GM18520 (cell line): Measurements from ENCODE around the gene LMAN1L.

ENCODE experiments used
- ATAC-seq: cut with Tn5 transposase; IDR thresholded peaks from one replicate; pipeline ENCODE4 v1.9.1; 2021; ENCODE audit not compliant: unreplicated experiment

The LMAN1L gene

DNA sequence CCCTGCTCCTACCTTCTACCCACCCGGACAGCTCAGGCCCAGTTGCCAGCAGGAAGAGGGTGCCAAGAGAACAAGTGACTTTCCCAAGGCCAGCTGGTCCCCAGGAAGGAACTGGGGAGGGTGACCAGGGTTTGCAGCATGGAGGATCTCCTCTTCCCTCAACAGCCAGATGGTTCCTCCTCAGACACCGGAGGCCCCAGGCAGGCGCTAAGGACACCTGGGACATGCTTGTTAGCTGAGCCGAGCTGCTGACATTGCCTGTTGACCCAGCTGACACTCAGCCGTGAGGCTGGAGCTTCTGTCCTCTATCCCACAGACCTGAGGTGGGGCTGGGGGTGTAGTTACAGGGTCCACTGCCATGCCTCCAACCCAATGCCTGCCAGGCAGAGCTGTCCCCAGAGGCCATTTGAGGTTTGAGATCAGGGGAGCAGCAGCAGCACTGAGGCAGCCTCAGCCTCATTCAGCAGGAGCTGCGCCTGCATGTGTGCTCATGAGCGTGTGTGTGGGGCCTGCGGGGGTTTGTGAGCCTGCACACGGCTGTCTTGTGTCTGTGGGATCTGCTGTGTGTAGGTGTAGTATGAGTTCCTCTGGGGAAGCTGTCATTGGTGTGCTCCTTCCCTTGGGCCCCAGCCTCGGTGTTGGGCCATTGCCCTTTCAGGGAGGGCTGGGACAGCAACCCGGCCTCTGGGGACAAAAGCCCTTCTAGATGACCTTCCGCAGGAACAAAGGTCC is 20.9 kb downstream of the LMAN1L start:
- no peak for ATAC-seq

GRCh38 chr15:74835312-74835823 is 22.7 kb downstream of the LMAN1L start:
- no peak for ATAC-seq

DNA sequence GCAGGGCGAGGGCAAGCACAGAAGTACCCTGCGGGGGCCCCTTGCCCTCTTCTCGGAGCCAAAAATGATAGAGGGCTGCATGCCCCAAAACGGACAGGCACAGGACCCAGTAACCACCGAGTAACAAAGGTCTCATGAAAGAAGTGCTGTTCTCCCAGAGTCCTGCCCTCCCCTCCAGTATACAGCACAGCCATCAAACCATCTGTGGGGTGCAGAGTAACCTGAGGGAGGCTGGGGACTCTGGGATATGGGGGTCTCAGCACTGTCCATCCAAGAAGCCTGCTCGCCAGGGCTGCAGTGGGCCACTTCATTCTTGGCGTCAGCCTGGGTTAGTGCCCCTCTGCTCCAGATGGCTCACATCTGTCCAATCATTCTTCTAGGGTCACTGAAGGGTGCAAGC is 24.2 kb downstream of the LMAN1L start:
- no peak for ATAC-seq

DNA sequence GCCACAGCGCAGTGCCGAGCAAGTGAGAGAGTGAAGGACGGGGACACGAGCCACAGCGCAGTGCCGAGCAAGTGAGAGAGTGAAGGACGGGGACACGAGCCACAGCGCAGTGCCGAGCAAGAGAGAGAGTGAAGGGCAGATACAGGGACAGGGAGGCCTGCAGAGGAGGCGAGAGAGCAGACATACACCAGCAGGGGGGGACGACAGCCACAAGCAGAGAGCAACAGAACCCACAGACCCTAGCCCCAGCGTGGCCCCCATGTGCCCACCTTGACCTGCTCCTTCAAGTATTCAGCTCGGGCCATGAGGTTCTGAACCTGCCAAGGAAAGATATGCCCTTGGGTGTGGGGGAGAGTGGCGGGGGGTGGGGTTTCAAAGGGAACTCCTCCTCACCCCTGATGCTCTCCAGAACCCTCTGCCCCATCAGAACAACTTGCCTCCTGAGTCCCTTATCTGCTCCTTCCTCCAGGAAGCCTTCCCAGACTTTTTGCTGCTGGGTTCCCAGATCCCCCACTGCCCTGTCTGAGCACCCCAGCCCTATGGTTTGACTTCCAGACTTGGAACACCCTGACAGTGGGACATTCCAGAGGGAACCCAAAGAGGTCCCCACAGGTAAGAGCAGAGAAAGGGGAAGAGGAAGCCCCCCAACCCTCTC is 25.0 kb downstream of the LMAN1L start:
- ATAC-seq: no peak

DNA sequence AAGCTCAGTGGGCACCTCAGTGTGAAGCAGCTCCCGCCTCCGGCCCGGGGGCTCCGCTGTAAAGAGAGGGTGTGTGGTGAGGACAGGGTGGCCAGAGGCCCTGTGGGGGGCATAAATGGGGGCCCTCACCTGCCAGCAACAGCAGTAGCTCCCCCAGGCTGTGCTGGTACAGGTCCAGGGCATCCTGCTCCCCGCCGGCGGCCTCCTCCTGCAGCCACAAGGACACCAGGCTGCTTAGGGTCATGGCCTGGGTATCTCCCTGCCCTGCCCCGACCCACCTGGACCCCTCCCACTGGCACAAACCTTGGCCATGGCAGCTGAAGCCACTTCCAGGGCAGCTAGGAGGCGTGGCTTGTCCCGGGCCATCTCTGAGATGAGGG is 25.5 kb downstream of the LMAN1L start:
- ATAC-seq: no peak

GRCh38 chr15:74838746-74839525 is 26.3 kb downstream of the LMAN1L start:
- no peak for ATAC-seq

DNA sequence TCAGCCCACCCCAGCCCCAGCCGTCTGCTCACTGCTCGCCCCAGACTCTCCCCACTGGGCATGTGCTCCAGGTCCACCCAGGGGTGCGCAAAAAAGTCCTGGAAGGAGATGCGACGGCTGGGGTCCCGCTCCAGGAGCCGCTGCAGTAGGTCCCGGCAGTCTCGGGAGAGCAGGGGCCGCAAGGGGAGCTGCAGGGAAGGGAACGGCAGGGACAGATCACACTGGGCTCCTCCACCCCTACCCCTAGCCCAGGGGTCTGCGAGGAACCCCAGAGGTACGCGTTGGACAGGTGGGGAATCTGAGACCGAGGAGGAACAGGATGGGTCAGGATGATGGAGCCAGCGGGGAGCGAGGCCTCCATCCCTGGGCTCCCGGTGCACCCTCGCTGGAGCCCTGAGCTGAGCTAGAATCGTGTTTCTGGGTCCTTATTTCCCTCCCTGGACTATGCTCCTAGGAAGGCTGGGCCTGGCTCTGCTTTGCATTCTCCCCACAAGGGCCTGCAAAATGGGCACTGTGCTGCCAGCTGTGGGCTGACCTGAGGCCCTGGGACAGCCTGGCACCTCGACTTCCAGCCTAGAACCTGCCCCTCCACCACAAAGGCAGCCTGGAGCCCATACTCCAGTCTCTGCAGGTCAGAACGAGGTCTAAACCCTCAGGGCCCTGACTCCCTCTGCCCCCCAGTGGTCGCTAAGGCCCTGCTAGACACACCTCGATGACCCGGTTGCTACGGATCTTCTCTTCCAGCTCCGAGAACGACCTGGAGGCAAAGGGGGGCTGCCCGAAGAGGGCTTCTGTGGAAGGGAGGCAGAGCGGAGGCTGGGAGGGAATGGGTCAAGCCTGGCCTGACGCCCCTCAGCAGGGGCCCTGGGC is 27.1 kb downstream of the LMAN1L start:
- no peak for ATAC-seq

DNA sequence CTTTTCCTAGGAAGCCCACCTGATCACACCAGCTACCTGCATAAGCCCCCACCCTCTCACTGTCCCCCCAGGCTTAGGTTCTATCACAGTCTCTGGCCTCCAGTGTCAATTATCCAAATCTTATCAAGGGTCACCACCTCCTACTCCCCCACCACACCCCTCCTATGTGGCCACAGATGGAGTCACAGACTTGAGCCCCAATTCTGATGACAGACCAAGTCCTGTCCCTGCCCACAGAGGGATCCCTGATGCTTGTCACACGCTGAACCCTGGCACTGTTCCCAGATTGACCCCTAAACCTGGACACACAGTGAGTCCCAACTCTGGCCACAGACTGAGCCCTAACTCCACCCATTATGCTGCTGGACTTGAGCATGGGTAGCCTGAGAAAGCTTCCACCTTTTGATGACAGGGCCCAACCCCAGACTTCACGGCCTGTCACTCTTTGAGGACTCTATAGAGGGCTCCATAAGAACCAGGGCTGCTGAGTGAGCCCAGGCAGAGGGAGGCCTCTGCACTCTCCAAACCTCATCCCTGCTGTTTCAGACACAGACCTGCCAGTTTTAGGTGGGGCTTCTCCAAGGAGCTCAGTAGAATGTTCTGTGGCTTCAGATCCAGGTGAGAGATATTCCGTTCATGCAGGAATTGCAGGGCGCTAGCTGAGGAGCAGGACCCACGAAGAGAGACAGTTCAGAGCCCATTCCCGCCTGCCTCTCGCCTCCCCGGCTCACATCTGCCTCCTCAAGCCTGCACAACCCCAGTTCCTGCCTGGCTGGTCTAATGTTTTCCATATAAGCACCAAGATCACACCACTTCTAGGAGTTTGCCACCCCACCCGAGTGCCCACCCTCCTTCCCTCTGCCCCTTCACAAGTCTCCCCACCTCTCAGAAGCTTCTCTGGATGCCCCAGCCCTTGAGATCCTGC is 28.5 kb downstream of the LMAN1L start:
- ATAC-seq: no peak

- no peak for ATAC-seq
Measured at GRCh38 chr15:74841891-74842373, 29.3 kb downstream of the LMAN1L start.

DNA sequence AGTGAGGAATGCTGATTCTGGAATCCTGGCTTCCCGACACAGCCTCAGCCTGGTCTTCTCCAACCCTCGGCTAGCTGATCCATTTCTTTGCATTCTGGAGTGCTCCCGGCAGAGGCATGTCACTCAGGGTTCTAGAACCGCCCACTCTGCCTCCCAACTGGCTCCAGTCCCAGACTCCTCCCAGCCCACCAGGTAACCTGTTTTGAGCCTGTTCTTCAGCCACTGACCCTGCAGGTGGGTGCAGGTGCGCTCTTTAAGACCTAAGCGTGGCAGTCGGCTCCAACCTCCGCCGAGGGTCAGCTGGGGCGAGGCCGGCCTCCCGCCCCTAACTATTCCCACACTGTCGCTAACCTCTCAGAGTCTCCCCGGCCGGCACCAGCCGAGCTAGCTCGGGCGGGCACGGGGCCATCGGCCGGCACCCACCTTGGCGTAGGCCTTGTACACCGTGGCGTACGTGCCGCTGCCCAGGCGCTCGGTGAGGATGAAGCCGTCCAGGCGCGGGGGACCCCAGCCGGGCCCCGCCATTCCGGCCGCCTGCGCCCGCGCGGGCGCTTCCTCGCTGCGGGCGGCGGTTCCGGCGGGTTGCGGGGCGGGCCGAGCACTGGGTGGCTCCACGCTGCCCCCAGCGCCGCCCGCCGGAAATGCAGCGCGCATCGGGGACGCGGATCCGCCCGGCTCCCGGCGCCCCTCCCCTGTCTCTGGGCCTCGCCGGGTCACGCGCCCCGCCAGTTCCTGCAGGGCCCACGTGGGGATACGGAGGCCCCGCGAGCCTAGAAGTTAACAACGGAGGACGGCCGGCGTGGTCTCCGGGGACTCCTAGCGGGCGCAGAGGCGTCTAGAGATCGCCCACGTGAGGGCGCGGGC is 30.2 kb downstream of the LMAN1L start, which contains the start of gene ULK3:
ULK3 (minus strand) TSS at position 576 of the 864 bp plus-strand sequence; CDS start at position 525, 51 bp downstream.
- ATAC-seq: peak; percentile 80

DNA sequence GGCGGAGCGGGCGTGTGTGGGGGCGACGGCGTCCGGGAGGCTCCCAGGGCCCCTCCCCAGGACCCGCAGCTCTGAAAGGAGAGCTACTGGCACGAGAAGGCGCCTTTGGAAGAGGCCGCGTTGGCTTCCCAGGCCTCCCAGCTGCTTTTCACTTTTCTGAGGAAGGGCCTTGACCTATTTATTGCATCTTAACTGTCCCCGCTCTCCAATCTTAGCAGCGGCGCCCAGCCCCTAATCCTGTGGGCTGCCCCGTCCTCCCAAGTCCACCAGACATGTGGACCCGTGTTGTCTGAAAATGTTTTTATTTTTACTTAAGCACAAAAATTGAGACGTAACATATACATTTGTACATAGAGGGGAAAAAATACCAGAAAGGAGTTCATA is 30.8 kb downstream of the LMAN1L start:
- ATAC-seq: no peak

DNA sequence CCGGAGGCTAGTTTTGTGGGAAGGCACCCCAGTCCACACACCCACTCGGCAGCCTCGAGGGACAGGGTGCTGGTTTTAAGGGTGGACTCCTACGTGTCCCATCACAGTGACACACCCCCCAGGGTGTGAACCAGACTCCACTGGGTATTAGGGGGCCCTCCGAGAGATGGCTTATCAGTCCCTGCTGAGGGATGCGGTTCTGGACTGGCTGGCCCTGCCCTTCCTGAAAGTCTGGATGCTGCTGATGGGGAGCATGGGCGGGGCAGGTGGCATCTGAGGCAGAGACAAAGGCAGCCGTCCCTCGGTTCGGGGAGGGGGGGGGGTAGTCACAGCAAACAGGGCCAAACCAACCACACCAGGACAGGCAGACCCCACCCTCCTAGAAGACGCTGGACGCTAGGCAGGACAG is 31.3 kb downstream of the LMAN1L start:
- no peak for ATAC-seq

DNA sequence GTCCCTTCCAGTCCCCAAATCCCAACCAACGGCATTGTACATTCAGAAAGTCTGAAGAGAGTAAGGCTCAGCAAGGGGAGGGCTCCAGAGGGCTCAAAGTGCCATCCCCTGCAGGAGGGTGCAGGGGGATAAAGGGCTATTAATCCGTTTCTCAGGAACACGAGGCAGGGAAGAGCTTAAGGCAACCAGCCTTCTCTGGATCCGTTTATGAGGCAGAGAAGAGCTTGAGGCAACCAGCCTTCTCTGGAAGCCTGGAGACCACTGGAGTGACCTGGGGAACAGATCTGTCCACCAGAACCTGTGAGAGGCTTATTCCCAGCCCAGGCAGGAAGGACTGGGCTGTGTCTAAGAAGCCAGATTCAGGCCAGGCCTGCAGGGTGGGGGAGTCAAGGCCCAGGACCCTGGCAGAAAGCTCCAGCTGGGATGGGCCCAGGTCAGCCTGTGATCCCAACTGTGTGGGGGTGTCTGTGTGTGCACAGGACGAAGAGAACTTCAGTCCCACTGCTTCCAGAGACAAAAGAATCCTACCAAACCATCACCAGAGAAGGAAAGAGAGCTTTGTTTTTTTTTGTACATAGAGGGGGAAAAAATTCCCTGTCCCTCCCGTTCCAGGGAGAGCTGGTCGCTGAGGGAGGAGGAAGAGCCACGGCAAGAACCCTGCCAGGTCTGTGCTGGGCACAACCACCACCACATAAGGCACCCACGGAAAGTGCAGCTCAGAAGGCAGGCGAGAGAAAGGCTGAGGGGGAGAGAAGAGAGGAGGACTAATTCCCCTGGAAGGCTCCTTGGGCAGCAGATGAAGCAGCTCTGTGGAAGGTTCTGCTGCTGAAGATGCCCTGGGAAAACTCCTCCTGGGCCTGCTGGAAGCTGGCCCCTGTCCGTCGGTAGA is 31.9 kb downstream of the LMAN1L start:
- ATAC-seq: no peak

DNA sequence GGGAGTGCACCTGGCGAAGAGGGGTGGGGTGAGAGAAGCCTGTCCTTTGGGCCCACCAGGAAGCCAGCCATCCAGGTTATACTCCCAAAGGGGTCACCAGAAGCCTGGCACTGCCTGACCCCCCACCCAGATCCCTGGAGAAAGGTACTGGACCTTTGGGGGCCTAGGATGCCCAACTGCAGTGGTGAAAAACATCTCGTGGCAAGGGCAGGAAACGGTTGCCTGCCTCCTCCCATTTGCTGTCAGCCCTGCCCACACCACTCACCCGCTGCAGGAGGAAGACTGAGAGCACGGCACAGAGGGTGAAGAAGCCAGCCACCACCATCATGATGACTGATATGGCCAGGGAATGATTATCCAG is 32.6 kb downstream of the LMAN1L start:
- ATAC-seq: no peak

DNA sequence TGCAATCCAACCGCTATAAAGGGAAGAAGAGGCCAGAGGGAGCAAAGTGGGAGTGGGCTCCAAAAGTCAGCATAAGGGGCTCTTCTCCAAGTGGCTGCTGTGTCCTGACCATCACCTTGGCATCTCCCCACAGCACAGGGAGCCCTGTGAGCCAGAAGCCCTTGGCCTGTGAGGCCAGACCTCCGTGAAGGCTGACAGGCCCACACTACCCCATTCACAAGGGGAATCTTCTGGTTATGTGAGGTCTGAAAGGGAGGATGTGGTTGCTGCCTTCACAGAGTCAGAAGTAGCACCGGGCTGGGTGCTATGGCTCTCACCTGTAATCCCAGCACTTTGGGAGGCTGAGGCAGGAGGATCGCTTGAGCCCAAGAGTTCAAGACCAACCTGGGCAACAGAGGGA is 32.9 kb downstream of the LMAN1L start:
- ATAC-seq: no peak

DNA sequence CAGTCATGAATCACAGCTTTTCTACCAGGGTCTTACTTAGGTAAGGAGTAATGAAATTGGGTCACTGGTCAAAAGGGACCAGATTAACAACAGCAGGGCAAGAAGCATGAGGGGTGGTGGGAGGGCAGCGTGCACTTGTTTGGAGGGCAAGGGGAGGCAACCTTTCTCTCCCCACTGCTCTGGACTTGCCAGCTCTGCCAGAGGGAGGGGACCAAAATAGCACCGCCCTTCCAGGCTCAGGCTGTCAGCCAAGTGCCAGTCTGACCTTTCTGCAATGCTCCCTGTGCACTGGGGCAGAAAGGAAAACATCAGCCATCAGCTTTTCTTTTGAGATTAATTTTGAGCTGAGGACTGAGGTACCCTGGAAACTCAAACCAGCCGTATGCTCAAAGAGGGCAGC is 34.8 kb downstream of the LMAN1L start:
- no peak for ATAC-seq

GRCh38 chr15:74850393-74850792 is 37.8 kb downstream of the LMAN1L start:
- ATAC-seq: no peak

DNA sequence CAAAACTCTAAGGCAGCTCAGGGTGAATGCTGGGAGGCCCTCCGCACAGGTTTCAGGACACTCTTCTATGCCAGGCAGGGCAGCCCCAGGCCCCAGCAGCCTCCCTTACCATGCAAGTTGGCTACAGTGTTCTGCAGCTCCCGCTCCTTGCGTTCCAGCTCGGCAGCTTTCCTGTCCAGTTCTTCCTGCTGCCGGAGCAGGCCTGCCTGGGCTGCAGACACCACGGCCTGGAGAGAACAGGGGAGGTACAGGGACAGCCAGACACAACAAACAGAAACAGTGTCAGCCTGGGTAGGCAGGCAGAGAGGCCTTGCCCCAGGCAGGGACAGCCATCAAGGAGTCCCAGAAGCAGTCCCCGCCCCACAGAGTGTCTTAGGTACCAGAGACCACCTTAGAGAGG is 39.3 kb downstream of the LMAN1L start:
- ATAC-seq: no peak
